ENCODE data around the gene MIPEP. TPM values are rescaled to one million over a fixed set of nuclear protein-coding genes. Genes with fewer than 3 reads are reported as not detected.

The MIPEP gene
- total RNA-seq, 4 donors from 2014 or later, result 12.1 to 20.3 (median 16.0) TPM

DNA sequence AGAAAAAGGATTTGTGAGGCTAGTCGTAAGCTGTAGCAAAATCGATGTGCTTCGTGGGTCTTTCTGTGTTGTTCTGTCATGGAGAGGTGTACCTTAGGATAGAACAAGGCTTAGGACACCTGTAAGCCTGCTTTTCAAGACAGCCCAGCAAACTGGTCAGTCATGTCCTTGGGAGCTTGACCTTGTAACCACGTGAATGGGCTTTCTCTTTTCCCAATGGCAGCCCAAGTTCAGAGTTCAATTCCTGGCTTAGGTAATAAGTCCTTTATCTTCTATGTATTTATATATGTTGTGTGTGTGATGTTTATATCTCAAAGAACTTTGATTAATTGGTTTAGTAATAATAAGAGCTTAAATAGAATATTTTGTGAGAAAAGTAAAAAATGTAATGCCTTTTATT lies 206.1 kb downstream of the MIPEP start:
- H3K4me1 ChIP-seq, result no peaks in the 10 kb centered on the region
- no peaks in the 10 kb centered on the region for H3K27me3 ChIP-seq
- no peak for DNase-seq (ENCODE audit: extremely low spot score)
- no peaks in the 10 kb centered on the region for H3K36me3 ChIP-seq
- H3K9me3 ChIP-seq, result peaks cover 0 to 9% (median 0%) of the 10 kb centered on the region in 4 donors
- no peak overlapping the region for H3K4me3 ChIP-seq
- no peak overlapping the region for H3K27ac ChIP-seq (replicated peaks in 1 of 4)
- WGBS, result 81% methylated on average over 4 of the region's 4 CpGs
- TF ChIP-seq EP300 (IDR thresholded peaks at IDR 0.05) (no peak), POLR2A (IDR thresholded peaks at IDR 0.05; ENCODE audit: low read depth) (no peak), POLR2AphosphoS5 (IDR thresholded peaks at IDR 0.05) (no peak)
- TF ChIP-seq, protein P1, sequence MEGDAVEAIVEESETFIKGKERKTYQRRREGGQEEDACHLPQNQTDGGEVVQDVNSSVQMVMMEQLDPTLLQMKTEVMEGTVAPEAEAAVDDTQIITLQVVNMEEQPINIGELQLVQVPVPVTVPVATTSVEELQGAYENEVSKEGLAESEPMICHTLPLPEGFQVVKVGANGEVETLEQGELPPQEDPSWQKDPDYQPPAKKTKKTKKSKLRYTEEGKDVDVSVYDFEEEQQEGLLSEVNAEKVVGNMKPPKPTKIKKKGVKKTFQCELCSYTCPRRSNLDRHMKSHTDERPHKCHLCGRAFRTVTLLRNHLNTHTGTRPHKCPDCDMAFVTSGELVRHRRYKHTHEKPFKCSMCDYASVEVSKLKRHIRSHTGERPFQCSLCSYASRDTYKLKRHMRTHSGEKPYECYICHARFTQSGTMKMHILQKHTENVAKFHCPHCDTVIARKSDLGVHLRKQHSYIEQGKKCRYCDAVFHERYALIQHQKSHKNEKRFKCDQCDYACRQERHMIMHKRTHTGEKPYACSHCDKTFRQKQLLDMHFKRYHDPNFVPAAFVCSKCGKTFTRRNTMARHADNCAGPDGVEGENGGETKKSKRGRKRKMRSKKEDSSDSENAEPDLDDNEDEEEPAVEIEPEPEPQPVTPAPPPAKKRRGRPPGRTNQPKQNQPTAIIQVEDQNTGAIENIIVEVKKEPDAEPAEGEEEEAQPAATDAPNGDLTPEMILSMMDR (IDR thresholded peaks at IDR 0.05), result no peak
- intact Hi-C loops (cut with DNase I), result no loop called here

DNA sequence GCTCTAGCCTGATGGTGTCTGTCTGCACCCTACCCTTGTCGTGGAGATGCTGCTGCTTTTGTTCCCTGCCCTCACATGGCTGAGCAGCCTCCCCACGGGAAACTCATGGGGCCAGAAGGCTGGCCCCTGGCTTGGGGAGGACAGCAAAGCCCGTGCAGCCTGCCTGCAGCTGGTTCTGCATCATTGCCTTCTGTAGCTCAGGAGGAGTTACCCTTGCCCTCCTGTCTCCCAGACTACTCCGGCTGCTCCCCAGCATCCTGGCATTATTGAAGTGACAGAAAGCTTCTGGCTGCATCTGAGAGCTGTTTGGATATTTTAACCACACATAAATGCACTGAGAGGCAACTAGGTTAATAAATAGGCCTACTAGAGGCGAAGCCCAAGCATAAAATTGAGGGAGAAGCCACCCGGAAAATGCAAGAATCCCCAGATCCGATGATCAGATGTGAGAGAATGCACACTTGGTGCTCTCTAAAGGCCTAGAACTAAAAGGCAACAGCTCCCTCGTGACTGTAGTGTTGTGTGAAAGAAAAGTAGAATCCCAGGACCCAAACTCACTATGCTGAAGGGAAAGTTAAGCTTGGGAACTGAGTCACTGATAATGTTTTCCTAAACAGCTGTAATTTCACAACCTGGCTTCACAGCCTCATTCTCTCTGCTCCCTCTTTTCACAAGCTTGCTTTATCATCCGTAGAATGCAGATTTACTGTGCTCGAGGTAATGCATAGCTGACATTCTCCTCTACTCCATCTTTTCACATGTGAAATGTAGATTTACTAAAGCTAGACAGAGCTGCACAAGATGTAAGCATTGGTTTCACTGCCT lies 208.1 kb downstream of the MIPEP start:
- TF ChIP-seq EP300 (IDR thresholded peaks at IDR 0.05), result no peak
- no peak for TF ChIP-seq POLR2AphosphoS5 (IDR thresholded peaks at IDR 0.05)
- TF ChIP-seq POLR2A (IDR thresholded peaks at IDR 0.05; ENCODE audit: low read depth), result no peak
- TF ChIP-seq, protein P1 (IDR thresholded peaks at IDR 0.05), result no peak
- Histone ChIP-seq H3K4me1 (no peaks in the 10 kb centered on the region), H3K4me3 (no peak overlapping the region), H3K27me3 (no peaks in the 10 kb centered on the region), H3K27ac (replicated peaks in 1 of 4) (no peak overlapping the region), H3K9me3 (peaks cover 0 to 9% (median 0%) of the 10 kb centered on the region in 4 donors), H3K36me3 (no peaks in the 10 kb centered on the region)
- DNase-seq (ENCODE audit: extremely low spot score), result no peak
- intact Hi-C loops (cut with DNase I), result no loop called here
- 83% methylated on average over 10 of the region's 10 CpGs for WGBS

Small RNA genes lying within 50 kb of the gene (small RNA-seq; reads per million reads assigned to genes)
- gene MTCO3P2, result 0 reads per million in 3 donors

Other genes with a start within 250 kb of the MIPEP start
- under 1 TPM in 2 of 4 donors, not detected in 2; 0.32 to 0.86 TPM for gene C1QTNF9B, start 8.1 kb upstream of the MIPEP start, total RNA-seq